ENCODE measurements around the gene KCNJ10.

Gene KCNJ10

GRCh38 chr1:160094806-160095205, 24.8 kb upstream of the KCNJ10 start:
- TF ChIP-seq CTCF (IDR thresholded peaks at IDR 0.05; ENCODE audit: insufficient read depth, low read depth, low read length, missing control alignments), result no peak
- H3K4me3 ChIP-seq (ENCODE audit: low read depth, low read length), result no peak overlapping the region
- DNase-seq (ENCODE audit: low read depth), result no peak

GRCh38 chr1:160094291-160094625, 24.3 kb upstream of the KCNJ10 start:
- TF ChIP-seq CTCF (IDR thresholded peaks at IDR 0.05; ENCODE audit: insufficient read depth, low read depth, low read length, missing control alignments), result no peak
- no peak overlapping the region for H3K4me3 ChIP-seq (ENCODE audit: low read depth, low read length)
- DNase-seq (ENCODE audit: low read depth), result no peak

- TF ChIP-seq CTCF (IDR thresholded peaks at IDR 0.05; ENCODE audit: insufficient read depth, low read depth, low read length, missing control alignments), result no peak
- H3K4me3 ChIP-seq (ENCODE audit: low read depth, low read length), result no peak overlapping the region
- DNase-seq (ENCODE audit: low read depth), result no peak
Measured at GRCh38 chr1:160093624-160094290, 23.8 kb upstream of the KCNJ10 start.

- no peak for TF ChIP-seq CTCF (IDR thresholded peaks at IDR 0.05; ENCODE audit: insufficient read depth, low read depth, low read length, missing control alignments)
- DNase-seq (ENCODE audit: low read depth), result no peak
Measured at GRCh38 chr1:160093069-160093395, 23.1 kb upstream of the KCNJ10 start.

GRCh38 chr1:160092366-160093068, 22.6 kb upstream of the KCNJ10 start:
- no peak for DNase-seq (ENCODE audit: low read depth)
- no peak overlapping the region for H3K4me3 ChIP-seq (ENCODE audit: low read depth, low read length)
- TF ChIP-seq CTCF (IDR thresholded peaks at IDR 0.05; ENCODE audit: insufficient read depth, low read depth, low read length, missing control alignments), result no peak

More at GRCh38 chr1:160093069-160093395, 23.1 kb upstream of the KCNJ10 start:
- no peak overlapping the region for H3K4me3 ChIP-seq (ENCODE audit: low read depth, low read length)

GRCh38 chr1:160091666-160092223, 21.8 kb upstream of the KCNJ10 start:
- no peak for DNase-seq (ENCODE audit: low read depth)
- TF ChIP-seq CTCF (IDR thresholded peaks at IDR 0.05; ENCODE audit: insufficient read depth, low read depth, low read length, missing control alignments), result no peak
- H3K4me3 ChIP-seq (ENCODE audit: low read depth, low read length), result no peak overlapping the region
